Measurements from ENCODE around the gene ACVRL1.

Gene ACVRL1

GRCh38 chr12:51951199-51951842 is 44.0 kb downstream of the ACVRL1 start, which contains the start of gene ACVR1B:
Gene ACVR1B, plus strand, starts transcription at chr12:51951699. Its CDS starts 45 bp downstream, at chr12:51951744.
- DNase-seq (ENCODE audit: low read depth), result peak; percentile 33
- peak within 1 kb of the TSS; percentile 51 for H3K4me3 ChIP-seq (ENCODE audit: low read depth, low read length)
- TF ChIP-seq CTCF (IDR thresholded peaks at IDR 0.05; ENCODE audit: low read depth, low read length, missing control alignments), result no peak

- peak overlapping the region; percentile 51 for H3K4me3 ChIP-seq (ENCODE audit: low read depth, low read length)
- no peak for TF ChIP-seq CTCF (IDR thresholded peaks at IDR 0.05; ENCODE audit: low read depth, low read length, missing control alignments)
- no peak for DNase-seq (ENCODE audit: low read depth)
Measured at GRCh38 chr12:51951843-51952722, 44.8 kb downstream of the ACVRL1 start.

- TF ChIP-seq CTCF (IDR thresholded peaks at IDR 0.05; ENCODE audit: low read depth, low read length, missing control alignments), result no peak
- H3K4me3 ChIP-seq (ENCODE audit: low read depth, low read length), result no peak overlapping the region
- no peak for DNase-seq (ENCODE audit: low read depth)
Measured at GRCh38 chr12:51953089-51953488, 45.8 kb downstream of the ACVRL1 start.

- DNase-seq (ENCODE audit: low read depth), result no peak
- H3K4me3 ChIP-seq (ENCODE audit: low read depth, low read length), result no peak overlapping the region
- TF ChIP-seq CTCF (IDR thresholded peaks at IDR 0.05; ENCODE audit: low read depth, low read length, missing control alignments), result no peak
Measured at GRCh38 chr12:51953864-51954263, 46.6 kb downstream of the ACVRL1 start.

- DNase-seq (ENCODE audit: low read depth), result no peak
- H3K4me3 ChIP-seq (ENCODE audit: low read depth, low read length), result no peak overlapping the region
Measured at GRCh38 chr12:51954561-51955361, 47.5 kb downstream of the ACVRL1 start.

More at GRCh38 chr12:51954561-51955361, 47.5 kb downstream of the ACVRL1 start:
- TF ChIP-seq CTCF (IDR thresholded peaks at IDR 0.05; ENCODE audit: low read depth, low read length, missing control alignments), result no peak

Measured in GM12864 (cell line).